ENCODE data around the gene INPP4A. TPM values are rescaled to one million over a fixed set of nuclear protein-coding genes. Genes with fewer than 3 reads are reported as not detected.

The INPP4A gene
- total and polyA plus RNA-seq, 10 of the 15 experiments (the other 5 are each of a cell fraction or from before 2014, with no cell fraction given) = 4.7 to 62.3 (median 36.9) TPM

- no peak for TF ChIP-seq POU2F2 (IDR thresholded peaks at IDR 0.05; ENCODE audit: borderline replicate concordance, low read depth, low read length)
Measured at GRCh38 chr2:98482362-98482761, 37.7 kb downstream of the INPP4A start (continued).

GRCh38 chr2:98483257-98483861, 38.7 kb downstream of the INPP4A start:
- DNase-seq (ENCODE audit: low read depth, low spot score) (peak; percentile 88), FAIRE-seq (peak; percentile 95), ATAC-seq (peak; percentile 70)
- ChIA-PET SMC1A (ENCODE audit: uncharacterized antibody, unreplicated experiment) (interaction anchor here (0.8 to 24.6 kb wide), 6 partner anchors 8 to 34 kb away, joined by 3 to 816 read pairs (median 8); no protein-coding TSS in a partner anchor), RAD21 (ENCODE audit: unreplicated experiment) (interaction anchor here (1.1 to 9.1 kb wide), 8 partner anchors 9 to 37 kb away, joined by 3 to 200 read pairs (median 6); no protein-coding TSS in a partner anchor), POLR2A (interaction anchor here (1.2 to 16.1 kb wide), 2 partner anchors 21 to 24 kb away, joined by 3 to 545 read pairs; no protein-coding TSS in a partner anchor), CTCF (interaction anchor here (2.2 to 6.6 kb wide), 4 partner anchors 12 to 37 kb away, joined by 7 to 64 read pairs (median 27); no protein-coding TSS in a partner anchor)
- Histone ChIP-seq H3K27ac (ENCODE audit: control insufficient read depth, insufficient read depth) (peak overlapping the region; percentile 89), H3K79me2 (ENCODE audit: control insufficient read depth, insufficient read depth, low read length) (peaks cover 94% of the 10 kb centered on the region), H3K4me1 (ENCODE audit: control insufficient read depth, insufficient read depth, low read length) (peaks cover 93% of the 10 kb centered on the region), H3K27me3 (replicated peaks in 1 of 2; ENCODE audit: control insufficient read depth in 2 of 2, insufficient read depth in 2 of 2, low read length in 1 of 2) (no peaks in the 10 kb centered on the region), H3K9me3 (replicated peaks; ENCODE audit: control insufficient read depth, insufficient read depth, low read length) (no peaks in the 10 kb centered on the region), H2AFZ (ENCODE audit: control insufficient read depth, low read depth, low read length) (no peak overlapping the region), H3K4me2 (ENCODE audit: control insufficient read depth, insufficient read depth) (peak overlapping the region; percentile 78), H4K20me1 (ENCODE audit: control insufficient read depth, insufficient read depth) (no peaks in the 10 kb centered on the region), H3K36me3 (ENCODE audit: control insufficient read depth in 2 of 2, insufficient read depth in 2 of 2, low read length in 1 of 2) (peaks cover 0 to 8% of the 10 kb centered on the region in 2 experiments; a peak in 3 of 4 replicates), H3K9ac (ENCODE audit: control insufficient read depth, insufficient read depth, low read length) (peak overlapping the region; percentile 51), H3K4me3 (no peak overlapping the region)
- no TSS peak for BruUV-seq (replicated peaks)
- 0% methylated on average over 6 of the region's 6 CpGs for WGBS (ENCODE audit: insufficient coverage, insufficient replicate concordance, low lambda C conversion rate, missing lambda C conversion rate)
- intact Hi-C loops (cut with micrococcal nuclease; ENCODE audit: unreplicated experiment) = loop anchor here (1.0 to 5.0 kb wide), 3 partner anchors 18 to 36 kb away; no protein-coding TSS in a partner anchor
- in situ Hi-C loops (cut with MboI) = no loop called here
- TF ChIP-seq DPF2 (IDR thresholded peaks at IDR 0.05) (peak; percentile 98), BCLAF1 (IDR thresholded peaks at IDR 0.05) (no peak), ZBTB40 (IDR thresholded peaks at IDR 0.05; ENCODE audit: borderline replicate concordance) (0 out of 2 replicates have a peak, but pooled peaks have one; percentile 6), ZSCAN29 (IDR thresholded peaks at IDR 0.05) (peak; percentile 50), NKRF (conservative IDR thresholded peaks at IDR 0.05) (no peak), HDAC6 (IDR thresholded peaks at IDR 0.05; ENCODE audit: unreplicated experiment) (no peak), EGR1 (IDR thresholded peaks at IDR 0.05; ENCODE audit: borderline replicate concordance in 1 of 2, low read depth in 2 of 2, low read length in 2 of 2) (0 out of 3 replicates have a peak, but pooled peaks of 1 of the 2 experiments have one; percentile 24)

Measured in GM12878 (cell line).